Osteoblast (primary cell): Measurements from ENCODE around the gene ANKS6. TPM values are rescaled to one million over a fixed set of nuclear protein-coding genes. Genes with fewer than 3 reads are reported as not detected.

Source experiments
- DNase-seq: peaks from one replicate; pipeline ENCODE4 v3.0.0; 2011; ENCODE audit warnings: low spot score, mixed read lengths; ENCODE audit not compliant: insufficient read length; ENCODE audit errors: missing footprints
- H2AFZ ChIP-seq: 2 replicates; pipeline ENCODE4 v1.6.0; 2011; ENCODE audit warnings: mild to moderate bottlenecking, low read length
- H3K27ac ChIP-seq: 2 replicates; pipeline ENCODE4 v1.5.1; 2011; ENCODE audit warnings: mild to moderate bottlenecking, low read depth, low read length, moderate library complexity
- H3K27me3 ChIP-seq: 2 replicates; pipeline ENCODE4 v1.6.0; 2012; ENCODE audit warnings: mild to moderate bottlenecking, control low read depth, inconsistent platforms, low read length, moderate library complexity; ENCODE audit not compliant: insufficient read depth
- H3K36me3 ChIP-seq: 2 replicates; pipeline ENCODE4 v1.5.1; 2011; ENCODE audit warnings: mild to moderate bottlenecking, low read length, control low read depth, moderate library complexity; ENCODE audit not compliant: insufficient read depth
- H3K4me1 ChIP-seq: 2 replicates; pipeline ENCODE4 v1.5.1; 2011; ENCODE audit warnings: mild to moderate bottlenecking, low read length, control low read depth, moderate library complexity; ENCODE audit not compliant: insufficient read depth
- H3K4me2 ChIP-seq: 2 replicates; pipeline ENCODE4 v1.6.0; 2011; ENCODE audit warnings: mild to moderate bottlenecking, low read length; ENCODE audit not compliant: insufficient read depth
- H3K4me3 ChIP-seq: fragments of 200-600 bp; sonication (generic); 3 replicates; pipeline ENCODE4 v1.5.1; 2012; ENCODE audit warnings: mild to moderate bottlenecking, low read length, inconsistent platforms; ENCODE audit not compliant: insufficient read depth
- H3K79me2 ChIP-seq: 2 replicates; pipeline ENCODE4 v1.6.0; 2012; ENCODE audit warnings: mild to moderate bottlenecking, low read length, control low read depth, inconsistent platforms; ENCODE audit not compliant: insufficient read depth
- H3K9me3 ChIP-seq: 2 replicates; pipeline ENCODE4 v1.5.1; 2011; ENCODE audit warnings: low read depth, low read length, control low read depth
- H4K20me1 ChIP-seq: 2 replicates; pipeline ENCODE4 v1.6.0; 2012; ENCODE audit warnings: mild to moderate bottlenecking, low read length, control low read depth; ENCODE audit not compliant: insufficient read depth
- CTCF ChIP-seq: IDR thresholded peaks from 2 replicates; pipeline ENCODE4 v1.5.1; 2011; ENCODE audit warnings: mild to moderate bottlenecking, low read depth, low read length, moderate library complexity; ENCODE audit errors: extremely low read depth
- total RNA-seq: library from RNA; depleted of rRNA; stranded (reverse); fragments of >200 nt; gene quantifications from 2 replicates; pipeline ENCODE4 v1.2.3, GENCODE V29; 2012

ANKS6 gene
- total RNA-seq, 1 donor: 21.7 TPM

DNA sequence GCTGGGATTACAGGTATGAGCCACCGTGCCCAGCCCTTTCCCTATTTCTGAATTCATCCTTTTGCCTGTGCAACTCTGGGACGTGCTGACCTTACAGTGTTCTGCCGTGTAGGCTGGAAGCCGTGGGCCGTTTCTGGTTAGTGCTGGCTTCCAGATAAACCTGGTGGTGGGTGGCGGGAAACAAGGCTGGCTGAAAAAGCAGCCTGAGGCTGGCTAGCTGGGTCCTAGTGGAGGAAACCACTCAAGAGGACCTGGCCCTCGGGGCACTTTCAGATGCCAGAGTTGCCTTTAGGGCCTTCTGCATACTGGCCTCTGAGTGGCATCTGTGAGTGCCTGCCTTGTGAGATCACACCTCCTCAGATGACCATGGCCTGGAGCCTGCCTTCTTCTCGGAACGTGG, 38.0 kb upstream of the ANKS6 start:
- Histone ChIP-seq H3K27me3 (no peaks in the 10 kb centered on the region), H3K4me1 (no peaks in the 10 kb centered on the region), H3K4me3 (no peak overlapping the region), H2AFZ (no peak overlapping the region), H3K36me3 (no peaks in the 10 kb centered on the region), H3K9me3 (no peaks in the 10 kb centered on the region), H3K27ac (no peak overlapping the region), H3K79me2 (no peaks in the 10 kb centered on the region), H3K4me2 (no peak overlapping the region), H4K20me1 (no peaks in the 10 kb centered on the region)
- no peak for DNase-seq
- TF ChIP-seq CTCF: no peak

DNA sequence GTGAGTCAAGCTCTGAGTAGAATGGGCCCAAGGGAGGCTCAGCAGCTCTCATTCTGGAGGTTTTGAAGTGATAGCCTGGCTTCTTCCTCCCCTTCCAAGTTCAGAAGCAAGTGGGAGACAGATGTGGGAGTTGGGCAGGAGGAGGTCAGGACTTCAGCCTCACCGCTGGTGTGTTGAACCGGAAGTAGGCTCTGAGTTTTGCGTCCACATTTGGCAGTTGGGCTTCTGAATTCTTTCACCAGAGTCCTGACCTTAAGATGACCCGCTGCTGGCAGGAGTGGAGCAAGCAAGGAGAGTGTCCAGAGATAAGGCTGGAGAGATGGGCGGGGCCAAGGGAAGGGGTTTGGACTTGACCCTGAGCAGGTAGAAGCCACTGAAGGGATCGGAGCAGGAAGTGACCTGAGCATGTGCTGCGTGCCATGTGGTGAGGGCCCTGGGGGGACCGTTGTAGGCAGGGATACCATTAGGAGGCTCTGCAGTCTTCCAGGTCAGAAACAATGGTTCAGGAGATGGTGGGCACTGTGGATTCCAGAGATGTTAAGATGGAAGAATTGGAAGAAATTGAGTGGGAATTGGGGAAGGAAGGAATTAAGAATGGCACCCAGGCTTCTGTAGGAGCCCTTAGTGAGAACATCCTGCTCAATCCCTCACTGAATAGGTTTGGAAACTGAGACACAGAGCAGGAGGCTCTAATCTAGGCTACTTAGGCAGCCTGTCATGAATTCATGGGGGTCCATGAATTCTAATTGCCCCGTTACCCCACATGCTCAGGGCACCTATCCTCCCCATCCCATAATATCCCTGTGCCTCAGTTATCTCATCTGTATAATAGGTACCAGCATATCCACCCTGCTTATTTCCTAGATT, 37.0 kb upstream of the ANKS6 start:
- Histone ChIP-seq H3K36me3 (no peaks in the 10 kb centered on the region), H3K27ac (no peak overlapping the region), H3K27me3 (no peaks in the 10 kb centered on the region), H3K4me3 (no peak overlapping the region), H2AFZ (no peak overlapping the region), H3K79me2 (no peaks in the 10 kb centered on the region), H4K20me1 (no peaks in the 10 kb centered on the region), H3K4me2 (no peak overlapping the region), H3K4me1 (no peaks in the 10 kb centered on the region), H3K9me3 (no peaks in the 10 kb centered on the region)
- DNase-seq: no peak
- TF ChIP-seq CTCF: no peak

GRCh38 chr9:98832768-98833089, 36.4 kb upstream of the ANKS6 start:
- H2AFZ ChIP-seq: no peak overlapping the region
- H3K4me3 ChIP-seq: no peak overlapping the region
- no peaks in the 10 kb centered on the region for H3K36me3 ChIP-seq
- no peaks in the 10 kb centered on the region for H3K79me2 ChIP-seq
- H3K27ac ChIP-seq: no peak overlapping the region
- H3K27me3 ChIP-seq: no peaks in the 10 kb centered on the region
- no peaks in the 10 kb centered on the region for H4K20me1 ChIP-seq
- no peaks in the 10 kb centered on the region for H3K9me3 ChIP-seq
- H3K4me1 ChIP-seq: no peaks in the 10 kb centered on the region
- TF ChIP-seq CTCF: no peak
- no peak overlapping the region for H3K4me2 ChIP-seq
- DNase-seq: no peak

- H3K27me3 ChIP-seq: no peaks in the 10 kb centered on the region
- H2AFZ ChIP-seq: no peak overlapping the region
- H3K4me2 ChIP-seq: no peak overlapping the region
- peak; percentile 50 for DNase-seq
- no peak overlapping the region for H3K4me3 ChIP-seq
- no peaks in the 10 kb centered on the region for H3K9me3 ChIP-seq
- H3K27ac ChIP-seq: no peak overlapping the region
- no peaks in the 10 kb centered on the region for H3K79me2 ChIP-seq
- no peaks in the 10 kb centered on the region for H3K4me1 ChIP-seq
- no peaks in the 10 kb centered on the region for H4K20me1 ChIP-seq
- H3K36me3 ChIP-seq: no peaks in the 10 kb centered on the region
- TF ChIP-seq CTCF: no peak
Observed at GRCh38 chr9:98831696-98832095, 35.3 kb upstream of the ANKS6 start.
